ENCODE data around the gene GPX2. TPM values are rescaled to one million over a fixed set of nuclear protein-coding genes. Genes with fewer than 3 reads are reported as not detected.

The GPX2 gene
- total RNA-seq (100 to 1,000 TPM in 2 of 5 donors, 10 to 100 TPM in 3; 22.8 to 298 (median 48.4) TPM), polyA plus RNA-seq (100 to 1,000 TPM; 167 to 464 (median 301) TPM)
- long read RNA-seq, donor 1, transcript GPX2-201 (2 exons, 990 nt): major isoform, 15 of 15 reads
- long read RNA-seq, donor 1, partial matches to known transcripts: 0 of 15 reads
- long read RNA-seq, donor 1, other reads (novel, unspliced or antisense): 0 of 15 reads
- long read RNA-seq, donor 2, transcript GPX2-201 (2 exons, 990 nt): major isoform, 22 of 23 reads
- long read RNA-seq, donor 2, partial matches to known transcripts: 0 of 23 reads
- long read RNA-seq, donor 2, other reads (novel, unspliced or antisense): 0 of 23 reads
- long read RNA-seq, donor 3, transcript GPX2-201 (2 exons, 990 nt): major isoform, 7 of 7 reads
- long read RNA-seq, donor 3, partial matches to known transcripts: 0 of 7 reads
- long read RNA-seq, donor 3, other reads (novel, unspliced or antisense): 0 of 7 reads
- long read RNA-seq, donor 4, transcript GPX2-201 (2 exons, 990 nt): major isoform, 5 of 5 reads
- long read RNA-seq, donor 4, partial matches to known transcripts: 0 of 5 reads
- long read RNA-seq, donor 4, other reads (novel, unspliced or antisense): 0 of 5 reads
- long read RNA-seq, donor 5, partial matches to known transcripts: 0 of 4 reads
- long read RNA-seq, donor 5, other reads (novel, unspliced or antisense): 0 of 4 reads
- long read RNA-seq, donor 6, transcript GPX2-201 (2 exons, 990 nt): major isoform, 33 of 234 reads
- long read RNA-seq, donor 6, partial matches to known transcripts: 34 of 234 reads
- long read RNA-seq, donor 6, other reads (novel, unspliced or antisense): 167 of 234 reads
- long read RNA-seq, donor 7, transcript GPX2-201 (2 exons, 990 nt): major isoform, 44 of 45 reads
- long read RNA-seq, donor 7, partial matches to known transcripts: 0 of 45 reads
- long read RNA-seq, donor 7, other reads (novel, unspliced or antisense): 0 of 45 reads
- long read RNA-seq, donor 8, transcript GPX2-201 (2 exons, 990 nt): major isoform, 12 of 13 reads
- long read RNA-seq, donor 8, partial matches to known transcripts: 0 of 13 reads
- long read RNA-seq, donor 8, other reads (novel, unspliced or antisense): 0 of 13 reads
- long read RNA-seq, donor 9, transcript GPX2-201 (2 exons, 990 nt): major isoform, 5 of 5 reads
- long read RNA-seq, donor 9, partial matches to known transcripts: 0 of 5 reads
- long read RNA-seq, donor 9, other reads (novel, unspliced or antisense): 0 of 5 reads
- long read RNA-seq, donor 10, transcript GPX2-201 (2 exons, 990 nt): major isoform, 12 of 13 reads
- long read RNA-seq, donor 10, partial matches to known transcripts: 0 of 13 reads
- long read RNA-seq, donor 10, other reads (novel, unspliced or antisense): 0 of 13 reads

GRCh38 chr14:64942531-64943111 lies at the start of gene GPX2:
GPX2 (minus strand) TSS chr14:64942745; CDS start chr14:64942726, 19 bp downstream.
- Histone ChIP-seq H3K4me3 (peak within 1 kb of the TSS; percentile 21 to 45 (median 38)), H3K36me3 (peaks cover 10 to 57% (median 36%) of the 10 kb centered on the region in 4 donors), H3K27ac (peak within 1 kb of the TSS; percentile 69 to 85 (median 79)), H3K9me3 (no peaks in the 10 kb centered on the region), H3K4me1 (peaks cover 5 to 48% (median 38%) of the 10 kb centered on the region in 4 donors), H3K27me3 (no peaks in the 10 kb centered on the region)
- WGBS, 5 donors: 41 to 69% (median 52%) methylated on average over 13 of the region's 13 CpGs
- intact Hi-C loops (cut with DNase I; ENCODE audit: low total_unique reads): no loop called here
- TF ChIP-seq, protein P1, sequence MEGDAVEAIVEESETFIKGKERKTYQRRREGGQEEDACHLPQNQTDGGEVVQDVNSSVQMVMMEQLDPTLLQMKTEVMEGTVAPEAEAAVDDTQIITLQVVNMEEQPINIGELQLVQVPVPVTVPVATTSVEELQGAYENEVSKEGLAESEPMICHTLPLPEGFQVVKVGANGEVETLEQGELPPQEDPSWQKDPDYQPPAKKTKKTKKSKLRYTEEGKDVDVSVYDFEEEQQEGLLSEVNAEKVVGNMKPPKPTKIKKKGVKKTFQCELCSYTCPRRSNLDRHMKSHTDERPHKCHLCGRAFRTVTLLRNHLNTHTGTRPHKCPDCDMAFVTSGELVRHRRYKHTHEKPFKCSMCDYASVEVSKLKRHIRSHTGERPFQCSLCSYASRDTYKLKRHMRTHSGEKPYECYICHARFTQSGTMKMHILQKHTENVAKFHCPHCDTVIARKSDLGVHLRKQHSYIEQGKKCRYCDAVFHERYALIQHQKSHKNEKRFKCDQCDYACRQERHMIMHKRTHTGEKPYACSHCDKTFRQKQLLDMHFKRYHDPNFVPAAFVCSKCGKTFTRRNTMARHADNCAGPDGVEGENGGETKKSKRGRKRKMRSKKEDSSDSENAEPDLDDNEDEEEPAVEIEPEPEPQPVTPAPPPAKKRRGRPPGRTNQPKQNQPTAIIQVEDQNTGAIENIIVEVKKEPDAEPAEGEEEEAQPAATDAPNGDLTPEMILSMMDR (IDR thresholded peaks at IDR 0.05): no peak
- no peak for TF ChIP-seq EP300 (IDR thresholded peaks at IDR 0.05)
- peak in 2 of 3 donors; percentile 74 to 82 for TF ChIP-seq POLR2AphosphoS5 (IDR thresholded peaks at IDR 0.05)
- peak in 1 of 4 donors; percentile 72 for TF ChIP-seq POLR2A (IDR thresholded peaks at IDR 0.05)
- DNase-seq: peak; percentile 84 to 91

- intact Hi-C loops (cut with DNase I; ENCODE audit: low total_unique reads): no loop called here
- H3K27ac ChIP-seq: no peak overlapping the region
- no peaks in the 10 kb centered on the region for H3K9me3 ChIP-seq
- H3K4me1 ChIP-seq: peaks cover 5 to 57% (median 32%) of the 10 kb centered on the region in 4 donors
- no peak for TF ChIP-seq POLR2A (IDR thresholded peaks at IDR 0.05)
- no peak for TF ChIP-seq EP300 (IDR thresholded peaks at IDR 0.05)
- TF ChIP-seq POLR2AphosphoS5 (IDR thresholded peaks at IDR 0.05): no peak
- H3K36me3 ChIP-seq: no peaks in the 10 kb centered on the region
- no peak overlapping the region for H3K4me3 ChIP-seq
- no peak for DNase-seq
- WGBS, 5 donors: 54 to 90% (median 65%) methylated on average over 4 of the region's 4 CpGs
- H3K27me3 ChIP-seq: no peaks in the 10 kb centered on the region
These were observed 48.4 kb upstream of the GPX2 start for GRCh38 chr14:64990939-64991338.

DNA sequence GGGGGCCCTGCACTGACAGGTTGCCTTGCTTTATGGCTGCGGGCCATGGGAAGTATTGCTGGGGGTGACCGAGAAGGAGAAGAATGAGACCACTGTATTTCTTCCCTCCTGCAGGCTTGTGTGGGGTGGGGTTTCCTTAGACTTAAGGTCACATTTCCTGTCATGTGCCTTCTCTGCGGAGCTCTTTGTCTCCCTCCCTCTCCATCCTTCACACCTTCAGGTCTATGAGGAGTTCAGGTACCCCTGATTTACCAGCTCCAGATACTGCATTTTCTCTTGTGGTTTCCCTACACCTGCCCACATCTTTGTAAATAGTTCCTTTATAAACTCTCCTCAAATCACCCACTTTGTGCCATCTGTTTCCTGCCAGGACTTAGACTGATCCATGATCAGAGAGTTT lies 47.8 kb upstream of the GPX2 start:
- DNase-seq: no peak
- Histone ChIP-seq H3K9me3 (no peaks in the 10 kb centered on the region), H3K27me3 (no peaks in the 10 kb centered on the region), H3K4me3 (no peak overlapping the region), H3K4me1 (peaks cover 6 to 60% (median 32%) of the 10 kb centered on the region in 4 donors), H3K36me3 (no peaks in the 10 kb centered on the region), H3K27ac (no peak overlapping the region)
- intact Hi-C loops (cut with DNase I; ENCODE audit: low total_unique reads): no loop called here
- TF ChIP-seq, protein P1 (IDR thresholded peaks at IDR 0.05): no peak
- TF ChIP-seq POLR2A (IDR thresholded peaks at IDR 0.05) (no peak), POLR2AphosphoS5 (IDR thresholded peaks at IDR 0.05) (no peak), EP300 (IDR thresholded peaks at IDR 0.05) (no peak)
- WGBS, 5 donors: 50 to 77% (median 74%) methylated on average over 3 of the region's 3 CpGs

DNA sequence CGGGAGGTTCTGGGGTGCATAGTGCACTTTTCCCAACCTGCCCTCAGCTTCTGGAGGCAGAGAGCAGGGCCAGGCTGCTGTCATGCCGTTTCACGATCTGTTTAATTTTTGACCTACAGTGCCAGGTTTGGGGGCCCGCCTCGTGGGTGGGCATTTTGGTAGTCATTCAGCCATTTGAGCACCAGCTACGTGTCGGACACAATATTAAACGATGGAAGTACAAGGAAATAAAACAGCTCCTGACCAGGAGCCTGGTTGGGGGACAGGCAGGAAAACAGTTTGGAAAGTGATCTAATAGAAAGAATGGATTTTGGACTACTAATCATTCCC lies 44.9 kb upstream of the GPX2 start:
- no peak for DNase-seq
- H3K4me1 ChIP-seq: peaks cover 6 to 46% (median 38%) of the 10 kb centered on the region in 4 donors
- intact Hi-C loops (cut with DNase I; ENCODE audit: low total_unique reads): loop anchor here (10.0 kb wide), 1 partner anchor 163 kb away; no protein-coding TSS in a partner anchor
- no peaks in the 10 kb centered on the region for H3K36me3 ChIP-seq
- 0 to 2% (median 1%) methylated on average over 8 of the region's 8 CpGs for WGBS, 5 donors
- H3K9me3 ChIP-seq: no peaks in the 10 kb centered on the region
- no peaks in the 10 kb centered on the region for H3K27me3 ChIP-seq
- H3K4me3 ChIP-seq: peak overlapping the region; percentile 64 to 87 (median 80)
- peak overlapping the region; percentile 84 to 93 (median 88) for H3K27ac ChIP-seq
- no peak for TF ChIP-seq POLR2AphosphoS5 (IDR thresholded peaks at IDR 0.05)
- TF ChIP-seq, protein P1 (IDR thresholded peaks at IDR 0.05): no peak
- TF ChIP-seq POLR2A (IDR thresholded peaks at IDR 0.05): no peak
- TF ChIP-seq EP300 (IDR thresholded peaks at IDR 0.05): no peak
